Heart right ventricle (tissue), 16 donors: ENCODE data around the gene SAP30BP. TPM values are rescaled to one million over a fixed set of nuclear protein-coding genes. Genes with fewer than 3 reads are reported as not detected.

ENCODE experiments used
- ATAC-seq, 8 donors: fragments of 200-7000 bp; cut with Tn5 transposase; one replicate each; pipeline ENCODE4 v1.9.1; 2020; ENCODE audit warnings: mild to moderate bottlenecking in 8 of 8, moderate library complexity in 8 of 8, moderate number of reproducible peaks in 1 of 8
- DNase-seq, 2 donors: peaks; one replicate each; pipeline ENCODE4 v3.0.0-alpha.2; 2020
- H3K27ac ChIP-seq, 10 donors: fragments of 200-600 bp; sonication (generic) in 2 of 10; one replicate each; pipeline versions ENCODE4 v1.5.0 to v1.8.0; 2020 to 2022; ENCODE audit warnings: mild to moderate bottlenecking in 3 of 10
- H3K27me3 ChIP-seq, 7 donors: fragments of 200-600 bp; one replicate each; pipeline ENCODE4 v1.8.0; 2021 to 2022; ENCODE audit warnings: mild to moderate bottlenecking in 2 of 7
- H3K36me3 ChIP-seq, 9 donors: fragments of 200-600 bp; sonication (generic) in 1 of 9; one replicate each; pipeline versions ENCODE4 v1.5.0 to v1.8.0; 2020 to 2022; ENCODE audit warnings: mild to moderate bottlenecking in 2 of 9
- H3K4me1 ChIP-seq, 9 donors: fragments of 200-600 bp; sonication (generic) in 1 of 9; one replicate each; pipeline versions ENCODE4 v1.5.0 to v1.8.0; 2020 to 2022; ENCODE audit warnings: mild to moderate bottlenecking in 4 of 9
- H3K4me3 ChIP-seq, 10 donors: fragments of 200-600 bp; sonication (generic) in 2 of 10; one replicate each; pipeline versions ENCODE4 v1.5.0 to v1.8.0; 2020 to 2022; ENCODE audit warnings: mild to moderate bottlenecking in 7 of 10, moderate library complexity in 2 of 10
- H3K9me3 ChIP-seq, 11 donors: fragments of 200-600 bp in 10 of 11; sonication (generic) in 2 of 11; one replicate each; pipeline versions ENCODE4 v1.5.0 to v1.8.0; 2013 to 2022; ENCODE audit warnings: mild to moderate bottlenecking in 2 of 11, control low read depth in 1 of 11, moderate library complexity in 1 of 11
- CTCF ChIP-seq, 9 donors: fragments of 200-600 bp; sonication (generic) in 2 of 9; IDR thresholded peaks; one replicate each; pipeline versions ENCODE4 v1.5.0 to v1.8.0; 2021 to 2022; ENCODE audit warnings: antibody characterized with exemption in 9 of 9, mild to moderate bottlenecking in 5 of 9, moderate library complexity in 1 of 9
- WGBS, 2 donors: extraction: QIAGEN DNeasy Blood & Tissue Kit; methylation state at CpG; one replicate each; pipeline ENCODE4 v1.1.7; 2013; ENCODE audit warnings: inconsistent platforms in 1 of 2; 5-methylcytosine and 5-hydroxymethylcytosine counted together
- intact Hi-C, 10 donors: fragments of 100-400 bp; cut with DNase I; formaldehyde crosslinking; loops; one replicate each; pipeline versions ENCODE4 v1.11.1 to v1.14.2; 2022
- polyA plus RNA-seq, 2 donors: library from polyadenylated mRNA; stranded (reverse); fragments of 200-250 nt; gene quantifications; one replicate each; pipeline ENCODE4 v1.2.3, GENCODE V29; 2013
- total RNA-seq, 10 donors: library from RNA; stranded (reverse); fragmentation: NEBNext Ultra II Directional in 3 of 10; extraction: Animal tissue kit (Norgen Biotek cat#: 25700) in 3 of 10; gene quantifications; one replicate each; pipeline versions ENCODE4 v1.2.1 to v1.2.4, GENCODE V29; 2021 to 2023
- donor health status: Arrhythmogenic right ventricular cardiomyopathy.
- donor health status: ischemic (EF 13 %, LVEDD 7.1; RV severe dilation, severe dysfunction).
- donor health status: healthy with polysubstance abuse.
- donor health status: DM: no; HTN: yes; CAD: no.
- donor health status: DM: no; HTN: no; CAD: no.
- donor health status: ischemic (EF 25% LVEDD 6.9; RV normal size, moderate dysfunction).
- donor health status: ischemic (EF 25% LVEDD 5.7; RV mildly dilated, moderate dysfunction).
- donor health status: healthy.
- donor health status: DM: yes; HTN: yes; CAD: no.
- donor health status: Ischemic cardiomyopathy.
- donor health status: ischemic (EF 35%, LVEDD 5.7; RV mildly dilated, moderate dysfunction).
- donor health status: nonischemic (EF 11% LVEDD 7.7; RV severe dilation, severe dysfunction).
- donor health status: DM: yes; HTN: yes; CAD: no.
- donor health status: PGD.
- donor health status: ischemic (EF 29% LVEDD 5.4; RV normal size, mild dysfunction).
- donor health status: nonischemic (EF 23%, LVEDD 6.1; RV moderate dilation, normal function).

Gene SAP30BP
- total and polyA plus RNA-seq, 12 donors: 41.7 to 115 (median 56.0) TPM

GRCh38 chr17:75692976-75693375, 25.8 kb downstream of the SAP30BP start:
- 76 to 81% methylated on average over 13 of the region's 13 CpGs for WGBS, 2 donors
- TF ChIP-seq CTCF (IDR thresholded peaks at IDR 0.05): no peak
- DNase-seq (no peak), ATAC-seq (peak in 1 of 8 donors; percentile 7)
- intact Hi-C loops: loop anchor here in 2 of 10 donors (5.0 to 10.0 kb wide), 2 partner anchors 39 to 58 kb away; partner anchors contain the start of gene SMIM5 (in 1 of the 2)
- Histone ChIP-seq H3K27ac (peak overlapping the region; percentile 58 to 92 (median 84)), H3K36me3 (peaks cover 0 to 73% (median 4%) of the 10 kb centered on the region in 9 donors), H3K4me1 (peaks cover 18 to 98% (median 74%) of the 10 kb centered on the region in 9 donors), H3K27me3 (no peaks in the 10 kb centered on the region), H3K9me3 (no peaks in the 10 kb centered on the region), H3K4me3 (no peak overlapping the region)

GRCh38 chr17:75693500-75694481, 26.7 kb downstream of the SAP30BP start:
- no peaks in the 10 kb centered on the region for H3K27me3 ChIP-seq
- peaks cover 0 to 79% (median 4%) of the 10 kb centered on the region in 9 donors for H3K36me3 ChIP-seq
- DNase-seq (peak; percentile 76 to 78), ATAC-seq (peak; percentile 73 to 91 (median 85))
- intact Hi-C loops: loop anchor here in 2 of 10 donors (5.0 to 10.0 kb wide), 2 partner anchors 39 to 59 kb away; partner anchors contain the start of gene SMIM5 (in 1 of the 2)
- H3K27ac ChIP-seq: peak overlapping the region; percentile 58 to 97 (median 85)
- 56 to 59% methylated on average over 19 of the region's 19 CpGs for WGBS, 2 donors
- H3K4me3 ChIP-seq: no peak overlapping the region
- peak in 1 of 9 donors; percentile 29 for TF ChIP-seq CTCF (IDR thresholded peaks at IDR 0.05)
- no peaks in the 10 kb centered on the region for H3K9me3 ChIP-seq
- peaks cover 18 to 97% (median 71%) of the 10 kb centered on the region in 9 donors for H3K4me1 ChIP-seq

GRCh38 chr17:75694536-75694935, 27.4 kb downstream of the SAP30BP start:
- DNase-seq (no peak), ATAC-seq (peak in 5 of 8 donors; percentile 16 to 54 (median 35))
- Histone ChIP-seq H3K4me3 (no peak overlapping the region), H3K4me1 (peaks cover 18 to 97% (median 72%) of the 10 kb centered on the region in 9 donors), H3K9me3 (no peaks in the 10 kb centered on the region), H3K27me3 (no peaks in the 10 kb centered on the region), H3K27ac (peak overlapping the region; percentile 58 to 97 (median 85)), H3K36me3 (peaks cover 0 to 86% (median 4%) of the 10 kb centered on the region in 9 donors)
- intact Hi-C loops: loop anchor here in 2 of 10 donors (5.0 to 10.0 kb wide), 2 partner anchors 38 to 60 kb away; partner anchors contain the start of gene SMIM5 (in 1 of the 2)
- 49 to 62% methylated on average over 14 of the region's 14 CpGs for WGBS, 2 donors
- TF ChIP-seq CTCF (IDR thresholded peaks at IDR 0.05): no peak

GRCh38 chr17:75695141-75695829, 28.1 kb downstream of the SAP30BP start:
- WGBS, 2 donors: 73 to 75% methylated on average over 7 of the region's 7 CpGs
- Histone ChIP-seq H3K9me3 (no peaks in the 10 kb centered on the region), H3K36me3 (peaks cover 0 to 94% (median 9%) of the 10 kb centered on the region in 9 donors), H3K27me3 (no peaks in the 10 kb centered on the region), H3K4me3 (no peak overlapping the region), H3K4me1 (peaks cover 24 to 97% (median 72%) of the 10 kb centered on the region in 9 donors), H3K27ac (peak overlapping the region; percentile 38 to 97 (median 85))
- TF ChIP-seq CTCF (IDR thresholded peaks at IDR 0.05): no peak
- intact Hi-C loops: loop anchor here in 1 of 10 donors (10.0 kb wide), 1 partner anchor 60 kb away; the partner anchor contains the start of gene SMIM5
- no peak for ATAC-seq
- no peak for DNase-seq
